ENCODE results near the gene ANO10.
"Not testable (repeated sequence)": the region's sequence is repeated elsewhere in the genome, so short reads cannot be mapped to it uniquely, and the experiment has no call there.

ANO10 gene

GRCh38 chr3:43462566-43462965 lies 159.2 kb downstream of the ANO10 start:
- not testable (repeated sequence) for DNase-seq

- no peak for DNase-seq
Observed at GRCh38 chr3:43461345-43461744, 160.5 kb downstream of the ANO10 start.

- DNase-seq: not testable (repeated sequence)
Observed at GRCh38 chr3:43457038-43457437, 164.8 kb downstream of the ANO10 start.

- no peak for DNase-seq
Observed at GRCh38 chr3:43455233-43455632, 166.6 kb downstream of the ANO10 start.

GRCh38 chr3:43453981-43454380 lies 167.8 kb downstream of the ANO10 start:
- DNase-seq: no peak

- DNase-seq: no peak
Observed at GRCh38 chr3:43451670-43452254, 170.0 kb downstream of the ANO10 start.

- DNase-seq: no peak
Observed at GRCh38 chr3:43448098-43448497, 173.7 kb downstream of the ANO10 start.

GRCh38 chr3:43445820-43446219 lies 176.0 kb downstream of the ANO10 start:
- no peak for DNase-seq

- DNase-seq: no peak
Observed at GRCh38 chr3:43442872-43443395, 178.9 kb downstream of the ANO10 start.

- no peak for DNase-seq
Observed at GRCh38 chr3:43436507-43437140, 185.2 kb downstream of the ANO10 start.

GRCh38 chr3:43435706-43436105 lies 186.1 kb downstream of the ANO10 start:
- DNase-seq: no peak

- DNase-seq: no peak
Observed at GRCh38 chr3:43434431-43434830, 187.4 kb downstream of the ANO10 start.

- no peak for DNase-seq
Observed at GRCh38 chr3:43432462-43432861, 189.3 kb downstream of the ANO10 start.

GRCh38 chr3:43426388-43426787 lies 195.4 kb downstream of the ANO10 start:
- no peak for DNase-seq

GRCh38 chr3:43425829-43426228 lies 196.0 kb downstream of the ANO10 start:
- DNase-seq: no peak

GRCh38 chr3:43423639-43424038 lies 198.2 kb downstream of the ANO10 start:
- DNase-seq: no peak

- no peak for DNase-seq
Observed at GRCh38 chr3:43423142-43423541, 198.7 kb downstream of the ANO10 start.

GRCh38 chr3:43418601-43419272 lies 203.1 kb downstream of the ANO10 start:
- no peak for DNase-seq

- no peak for DNase-seq
Observed at GRCh38 chr3:43417133-43417532, 204.7 kb downstream of the ANO10 start.

GRCh38 chr3:43415088-43415487 lies 206.7 kb downstream of the ANO10 start:
- no peak for DNase-seq

- DNase-seq: no peak
Observed at GRCh38 chr3:43413676-43414368, 208.0 kb downstream of the ANO10 start.

- DNase-seq: no peak
Observed at GRCh38 chr3:43411429-43411828, 210.4 kb downstream of the ANO10 start.

- no peak for DNase-seq
Observed at GRCh38 chr3:43410592-43410991, 211.2 kb downstream of the ANO10 start.

GRCh38 chr3:43409506-43409905 lies 212.3 kb downstream of the ANO10 start:
- DNase-seq: no peak
